Measurements from ENCODE around the gene ARL8A.
"Not testable (repeated sequence)": the region's sequence is repeated elsewhere in the genome, so short reads cannot be mapped to it uniquely, and the experiment has no call there.

The ARL8A gene

GRCh38 chr1:202173993-202174392 lies 29.5 kb upstream of the ARL8A start:
- DNase-seq (ENCODE audit: low read depth), result no peak

GRCh38 chr1:202172015-202172355 lies 27.4 kb upstream of the ARL8A start:
- no peak for DNase-seq (ENCODE audit: low read depth)

- DNase-seq (ENCODE audit: low read depth), result no peak
Observed at GRCh38 chr1:202171292-202172014, 26.9 kb upstream of the ARL8A start.

- no peak for DNase-seq (ENCODE audit: low read depth)
Observed at GRCh38 chr1:202170726-202171125, 26.2 kb upstream of the ARL8A start.

- DNase-seq (ENCODE audit: low read depth), result no peak
Observed at GRCh38 chr1:202168861-202169260, 24.3 kb upstream of the ARL8A start.

GRCh38 chr1:202167708-202168415 lies 23.3 kb upstream of the ARL8A start:
- no peak for DNase-seq (ENCODE audit: low read depth)

GRCh38 chr1:202167054-202167453 lies 22.5 kb upstream of the ARL8A start:
- not testable (repeated sequence) for DNase-seq (ENCODE audit: low read depth)

GRCh38 chr1:202165942-202166843 lies 21.7 kb upstream of the ARL8A start:
- DNase-seq (ENCODE audit: low read depth), result no peak

- no peak for DNase-seq (ENCODE audit: low read depth)
Observed at GRCh38 chr1:202165267-202165941, 20.9 kb upstream of the ARL8A start.

- DNase-seq (ENCODE audit: low read depth), result no peak
Observed at GRCh38 chr1:202164271-202165037, 19.9 kb upstream of the ARL8A start.

GRCh38 chr1:202163281-202164270 lies 19.0 kb upstream of the ARL8A start:
- no peak for DNase-seq (ENCODE audit: low read depth)

- no peak for DNase-seq (ENCODE audit: low read depth)
Observed at GRCh38 chr1:202162418-202163280, 18.1 kb upstream of the ARL8A start.

GRCh38 chr1:202162047-202162417 lies 17.5 kb upstream of the ARL8A start:
- DNase-seq (ENCODE audit: low read depth), result no peak

GRCh38 chr1:202161151-202162046 lies 16.9 kb upstream of the ARL8A start:
- no peak for DNase-seq (ENCODE audit: low read depth)

- DNase-seq (ENCODE audit: low read depth), result no peak
Observed at GRCh38 chr1:202160377-202160940, 15.9 kb upstream of the ARL8A start, which contains the start of gene PTPN7. TSS of gene PTPN7 (minus strand) at chr1:202160602. CDS start at chr1:202159402, 1,200 bp downstream.

- no peak for DNase-seq (ENCODE audit: low read depth)
Observed at GRCh38 chr1:202159534-202160371, 15.2 kb upstream of the ARL8A start.
